ENCODE measurements around the gene LRRC63. TPM values are rescaled to one million over a fixed set of nuclear protein-coding genes. Genes with fewer than 3 reads are reported as not detected.

LRRC63 gene
- total and polyA plus RNA-seq, 2 of the 4 experiments (the other 2 are of a cell fraction): not detected

GRCh38 chr13:46202966-46203365 is 8.8 kb upstream of the LRRC63 start:
- dilution Hi-C loops (cut with HindIII; ENCODE audit: low sequenced_read_pairs, unreplicated experiment): no loop called here
- ChIA-PET CTCF (interaction anchor here (0.5 to 0.6 kb wide), 2 partner anchors 83 to 329 kb away, joined by 3 read pairs; no protein-coding TSS in a partner anchor), POLR2A (ENCODE audit: unreplicated experiment) (no interaction called here)
- H3K9ac ChIP-seq (ENCODE audit: low read depth, low read length): no peak overlapping the region
- no peak overlapping the region for H3K4ac ChIP-seq (ENCODE audit: low read depth, low read length)
- no peak overlapping the region for H3K4me2 ChIP-seq (ENCODE audit: low read depth, low read length)
- no peak overlapping the region for H3K14ac ChIP-seq (replicated peaks; ENCODE audit: low read depth, low read length)
- no peaks in the 10 kb centered on the region for H3K9me3 ChIP-seq (ENCODE audit: control insufficient read depth, insufficient read depth, low read length)
- no peak overlapping the region for H3K18ac ChIP-seq (ENCODE audit: low read depth, low read length)
- no peaks in the 10 kb centered on the region for H3K27me3 ChIP-seq (ENCODE audit: control insufficient read depth, insufficient read depth, low read length)
- no TSS peak for BruUV-seq (replicated peaks)
- no peak overlapping the region for H4K5ac ChIP-seq (ENCODE audit: low read depth, low read length)
- no peak overlapping the region for H2AK5ac ChIP-seq (ENCODE audit: low read depth, low read length)
- H3K27ac ChIP-seq (ENCODE audit: insufficient read depth, low read length): no peak overlapping the region
- DNase-seq (no peak), ATAC-seq (ENCODE audit: low read depth) (no peak)
- intact Hi-C loops (cut with micrococcal nuclease): no loop called here
- H3K23ac ChIP-seq (ENCODE audit: low read depth, low read length): no peak overlapping the region
- TF ChIP-seq RFX5 (IDR thresholded peaks at IDR 0.05; ENCODE audit: low read depth, low read length) (no peak), NFE2L2 (IDR thresholded peaks at IDR 0.05; ENCODE audit: low read depth, low read length) (no peak), RAD21 (IDR thresholded peaks at IDR 0.05; ENCODE audit: low read length) (no peak), SMC3 (IDR thresholded peaks at IDR 0.05; ENCODE audit: low read depth, low read length) (no peak), USF2 (IDR thresholded peaks at IDR 0.05; ENCODE audit: low read depth, low read length) (no peak), BHLHE40 (IDR thresholded peaks at IDR 0.05; ENCODE audit: low read depth, low read length) (no peak)
- H4K8ac ChIP-seq (ENCODE audit: low read depth in 2 of 2, low read length in 2 of 2): no peak overlapping the region
- H3K36me3 ChIP-seq (ENCODE audit: control insufficient read depth, insufficient read depth, low read length): no peaks in the 10 kb centered on the region
- no peak overlapping the region for H2BK20ac ChIP-seq (ENCODE audit: low read depth, low read length)
- H3K4me1 ChIP-seq (ENCODE audit: control insufficient read depth, insufficient read depth, low read length): no peaks in the 10 kb centered on the region
- H2AFZ ChIP-seq (replicated peaks; ENCODE audit: low read length, poor library complexity): no peak overlapping the region
- in situ Hi-C loops (cut with MboI; ENCODE audit: low sequenced_read_pairs): no loop called here
- no peak overlapping the region for H2BK15ac ChIP-seq (ENCODE audit: low read depth, low read length)
- H4K20me1 ChIP-seq (ENCODE audit: insufficient read depth, low read length): no peaks in the 10 kb centered on the region
- no peak overlapping the region for H2AK9ac ChIP-seq (replicated peaks; ENCODE audit: low read depth, low read length, poor library complexity)
- 40% methylated on average over 3 of the region's 5 CpGs; no CpG with 5 or more reads in 1 of the 2 experiments for WGBS, 2 experiments (ENCODE audit: extremely low coverage in 2 of 2, insufficient read length in 1 of 2)
- no peak overlapping the region for H3K4me3 ChIP-seq (ENCODE audit: insufficient read depth, low read depth, low read length)
- no peak overlapping the region for H4K91ac ChIP-seq (ENCODE audit: insufficient read depth, low read depth, low read length)
- H2BK5ac ChIP-seq (ENCODE audit: low read depth, low read length, poor library complexity, severe bottlenecking): no peak overlapping the region
- no peak overlapping the region for H3K56ac ChIP-seq (ENCODE audit: extremely low read depth, insufficient read depth, low read length)
- no peaks in the 10 kb centered on the region for H3K9me1 ChIP-seq (ENCODE audit: insufficient read depth, low read length)
- H3K79me1 ChIP-seq (ENCODE audit: low read depth in 1 of 2, low read length in 2 of 2): no peaks in the 10 kb centered on the region
- no peak overlapping the region for H2BK120ac ChIP-seq (ENCODE audit: low read depth, low read length)
